ENCODE measurements around the gene DOP1A. TPM values are rescaled to one million over a fixed set of nuclear protein-coding genes. Genes with fewer than 3 reads are reported as not detected.
"Not testable (repeated sequence)": the region's sequence is repeated elsewhere in the genome, so short reads cannot be mapped to it uniquely, and the experiment has no call there.

DOP1A gene
- total RNA-seq, 1 experiment from 2014 or later: 8.2 TPM

DNA sequence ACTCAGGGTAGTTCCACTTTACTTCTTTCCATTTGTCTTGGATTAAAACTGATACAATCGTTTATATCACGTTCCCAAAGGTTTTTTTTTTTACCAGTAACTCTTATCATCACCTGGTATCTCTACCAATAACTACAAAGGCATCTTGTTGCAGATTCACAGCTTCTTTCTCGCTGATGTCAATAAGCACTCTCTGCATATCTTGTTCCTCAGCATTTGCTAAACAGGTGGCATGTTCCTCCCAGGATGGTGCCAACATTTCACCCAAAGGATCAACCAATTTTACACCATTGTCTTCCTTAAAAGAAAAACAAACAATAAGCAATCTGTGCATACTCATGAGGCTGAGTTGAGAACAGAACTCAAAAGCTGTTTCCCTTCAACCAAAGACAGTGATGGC is 121.0 kb downstream of the DOP1A start:
- in situ Hi-C loops (cut with HindIII; ENCODE audit: low sequenced_read_pairs): no loop called here
- no peak for DNase-seq (ENCODE audit: low spot score)

DNA sequence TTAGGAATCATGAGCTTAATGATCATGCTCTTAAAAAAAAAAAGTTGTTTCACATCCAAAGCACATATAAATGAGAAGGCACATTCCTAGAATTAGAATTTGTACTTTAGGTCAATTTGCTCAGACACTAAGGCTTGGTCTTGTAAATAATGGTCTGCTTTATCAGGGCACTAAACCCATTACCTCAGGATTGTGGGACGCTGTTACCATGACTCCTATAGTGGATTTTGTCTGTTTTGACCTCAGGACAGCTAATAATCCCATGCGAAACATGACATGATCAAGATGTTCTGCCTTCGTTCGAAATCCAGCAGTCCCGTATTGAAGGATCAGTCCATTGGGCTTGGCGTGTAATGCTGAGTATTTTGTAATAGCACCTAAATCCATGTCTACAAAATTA is 123.2 kb downstream of the DOP1A start:
- in situ Hi-C loops (cut with HindIII; ENCODE audit: low sequenced_read_pairs): no loop called here
- no peak for DNase-seq (ENCODE audit: low spot score)

DNA sequence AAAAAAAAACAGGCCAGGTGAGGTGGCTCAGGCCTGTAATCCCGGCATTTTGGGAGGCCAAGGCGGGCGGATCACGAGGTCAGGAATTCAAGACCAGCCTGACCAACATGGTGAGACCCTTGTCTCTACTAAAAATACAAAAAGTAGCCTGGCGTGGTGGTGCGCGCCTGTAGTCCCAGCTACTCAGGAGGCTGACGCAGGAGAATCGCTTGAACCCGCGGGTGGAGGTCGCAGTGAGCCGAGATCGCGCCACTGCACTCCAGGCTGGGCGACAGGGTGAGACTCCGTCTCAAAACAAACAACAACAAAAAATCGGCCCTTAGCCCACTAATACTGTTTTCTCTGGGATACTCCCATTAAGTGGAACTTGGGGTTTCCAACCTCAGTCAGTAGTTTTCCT is 124.5 kb downstream of the DOP1A start:
- DNase-seq (ENCODE audit: low spot score); in situ Hi-C loops (cut with HindIII; ENCODE audit: low sequenced_read_pairs): not testable (repeated sequence)

DNA sequence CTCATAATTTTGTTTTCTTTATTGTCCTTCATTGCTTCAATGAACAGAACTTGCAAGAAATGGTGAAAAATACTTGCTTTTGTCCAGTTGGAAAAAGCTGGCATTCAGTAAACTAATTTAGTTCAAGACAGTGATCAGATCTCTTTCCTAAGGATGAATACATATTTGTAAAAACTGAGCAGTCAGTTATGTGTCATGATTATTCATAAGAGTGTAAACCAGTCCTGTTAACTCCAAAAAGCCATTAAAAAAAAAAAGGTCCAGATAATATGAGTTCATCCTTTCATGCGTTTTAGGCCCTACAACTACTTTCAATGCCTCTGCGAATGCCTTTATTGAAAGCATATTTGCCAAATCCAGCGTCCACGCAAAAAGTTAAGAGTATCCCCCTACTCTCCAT is 125.0 kb downstream of the DOP1A start:
- in situ Hi-C loops (cut with HindIII; ENCODE audit: low sequenced_read_pairs): no loop called here
- no peak for DNase-seq (ENCODE audit: low spot score)

GRCh38 chr6:83192871-83193746 is 125.6 kb downstream of the DOP1A start, which contains the start of the genes PGM3 and RWDD2A:
Gene PGM3, minus strand, starts transcription at chr6:83193265. Its CDS starts 2,253 bp downstream, at chr6:83191012.
Gene RWDD2A, plus strand, starts transcription at chr6:83193357. Its CDS starts 1,095 bp downstream, at chr6:83194452.
- in situ Hi-C loops (cut with HindIII; ENCODE audit: low sequenced_read_pairs): no loop called here
- DNase-seq (ENCODE audit: low spot score): peak; percentile 91

DNA sequence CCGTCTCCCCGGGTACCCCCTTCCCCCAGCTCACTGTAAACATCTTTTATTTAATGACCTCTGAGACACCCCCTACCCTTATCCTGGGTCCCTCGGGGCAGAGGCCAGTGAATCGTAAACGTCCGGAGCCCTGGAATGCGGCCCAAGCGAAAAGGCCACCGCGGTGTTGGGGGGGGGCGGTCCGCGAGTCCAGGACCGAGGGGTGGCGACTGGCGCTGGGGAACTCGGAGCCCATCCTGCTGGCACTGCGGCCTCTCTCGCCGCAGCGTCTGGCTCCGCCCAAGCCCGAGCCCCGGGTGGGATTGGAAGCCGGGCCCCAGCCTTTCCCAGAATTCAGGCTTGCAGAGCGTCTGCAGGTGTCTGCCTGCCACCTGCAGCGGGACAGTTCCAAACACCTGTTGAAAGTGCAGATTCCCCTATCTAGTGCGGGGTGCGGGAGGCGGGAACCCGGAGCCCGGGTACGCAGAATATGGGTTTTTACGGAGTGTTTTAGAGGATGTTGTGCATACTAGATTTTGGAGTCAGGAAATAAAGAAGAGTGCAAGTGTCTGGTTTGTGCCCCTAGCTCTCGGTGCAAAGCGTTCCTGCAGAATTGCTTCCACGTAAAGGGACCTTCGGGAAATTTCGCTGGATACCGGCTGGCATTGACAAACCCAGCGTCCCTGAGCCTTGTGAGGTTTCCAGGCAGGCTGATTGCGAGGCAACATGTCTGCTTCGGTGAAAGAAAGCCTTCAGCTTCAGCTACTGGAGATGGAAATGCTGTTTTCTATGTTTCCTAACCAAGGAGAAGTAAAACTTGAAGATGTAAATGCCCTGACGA is 126.5 kb downstream of the DOP1A start:
- in situ Hi-C loops (cut with HindIII; ENCODE audit: low sequenced_read_pairs): no loop called here
- DNase-seq (ENCODE audit: low spot score): peak; percentile 76

- DNase-seq (ENCODE audit: low spot score): no peak
These were observed 131.2 kb downstream of the DOP1A start for GRCh38 chr6:83198486-83199172.

DNA sequence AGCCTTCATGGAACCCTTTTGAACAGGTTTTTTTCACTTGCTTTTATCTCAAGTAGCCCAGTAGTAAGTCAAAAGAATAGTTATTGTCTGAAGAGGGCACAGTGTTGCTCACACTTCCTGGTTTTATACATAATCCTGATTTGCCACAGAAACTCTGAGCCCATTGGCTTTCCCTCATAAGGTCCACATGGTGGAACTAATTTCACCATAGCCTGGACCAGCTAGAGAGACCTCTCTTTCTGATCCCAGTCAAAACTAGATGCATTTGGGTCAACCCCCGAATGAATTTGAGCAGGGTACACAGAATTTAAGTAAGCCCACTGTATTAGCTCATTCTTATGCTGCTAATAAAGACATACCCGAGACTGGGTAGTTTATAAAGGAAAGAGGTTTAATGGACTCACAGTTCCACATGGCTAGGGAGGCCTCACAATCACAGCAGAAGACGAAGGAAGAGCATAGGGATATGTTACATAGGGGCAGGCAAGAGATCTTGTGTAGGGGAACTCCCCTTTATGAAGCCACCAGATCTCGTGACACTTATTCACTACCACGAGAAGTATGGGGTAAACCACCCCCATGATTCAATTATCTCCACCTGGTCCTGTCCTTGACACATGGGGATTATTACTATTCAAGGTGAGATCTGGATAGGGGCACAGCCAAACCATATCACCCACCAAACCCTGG is 131.8 kb downstream of the DOP1A start:
- no peak for DNase-seq (ENCODE audit: low spot score)
- in situ Hi-C loops (cut with HindIII; ENCODE audit: low sequenced_read_pairs): no loop called here

More at GRCh38 chr6:83198486-83199172, 131.2 kb downstream of the DOP1A start:
- in situ Hi-C loops (cut with HindIII; ENCODE audit: low sequenced_read_pairs): no loop called here

DNA sequence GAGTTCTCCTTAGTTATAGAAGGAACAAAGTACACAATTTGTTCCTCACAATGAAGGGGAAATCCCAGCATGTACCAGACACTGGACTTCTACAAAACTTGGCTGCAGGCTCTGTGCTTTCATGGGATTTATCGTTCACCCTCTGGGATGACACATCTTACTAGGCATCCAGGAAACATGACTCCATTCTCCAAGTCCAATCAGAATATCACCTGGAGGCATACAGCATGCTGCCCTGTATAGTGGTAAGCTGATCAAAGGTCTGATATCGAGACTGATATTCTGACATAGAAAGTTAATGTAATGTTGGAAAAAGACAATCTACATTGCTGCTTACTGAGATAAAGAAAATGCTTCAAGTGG is 132.4 kb downstream of the DOP1A start:
- in situ Hi-C loops (cut with HindIII; ENCODE audit: low sequenced_read_pairs): loop anchor here (25.0 kb wide), 1 partner anchor 312 kb away; the partner anchor contains the start of gene PRSS35
- DNase-seq (ENCODE audit: low spot score): no peak

GRCh38 chr6:83202031-83202430 is 134.6 kb downstream of the DOP1A start:
- in situ Hi-C loops (cut with HindIII; ENCODE audit: low sequenced_read_pairs): loop anchor here (25.0 kb wide), 1 partner anchor 310 kb away; the partner anchor contains the start of gene PRSS35

GRCh38 chr6:83215131-83216047 is 147.9 kb downstream of the DOP1A start:
- in situ Hi-C loops (cut with HindIII; ENCODE audit: low sequenced_read_pairs): loop anchor here (25.0 kb wide), 1 partner anchor 297 kb away; the partner anchor contains the start of gene PRSS35
- DNase-seq (ENCODE audit: low spot score): peak; percentile 90

More at GRCh38 chr6:83202031-83202430, 134.6 kb downstream of the DOP1A start:
- no peak for DNase-seq (ENCODE audit: low spot score)

DNA sequence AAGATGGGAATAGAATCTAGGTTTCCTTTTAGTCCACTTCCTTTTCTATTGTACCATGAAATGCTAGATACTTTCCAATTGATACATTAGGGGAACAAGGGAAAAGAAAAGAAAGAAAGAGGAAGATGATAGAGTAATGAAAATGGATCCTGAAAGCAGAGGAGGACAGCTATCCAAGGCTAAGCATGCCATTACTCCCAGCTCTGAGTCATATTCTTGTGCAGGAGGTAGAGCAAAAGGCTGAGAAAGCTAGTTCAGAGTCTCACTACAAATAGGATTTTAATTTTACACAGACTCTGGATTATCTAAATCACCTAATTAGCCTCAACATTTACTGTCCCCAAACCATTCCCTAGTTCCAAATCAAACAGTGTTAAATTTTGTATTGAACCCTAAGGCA is 149.3 kb downstream of the DOP1A start:
- DNase-seq (ENCODE audit: low spot score): no peak
- in situ Hi-C loops (cut with HindIII; ENCODE audit: low sequenced_read_pairs): loop anchor here (25.0 kb wide), 1 partner anchor 295 kb away; the partner anchor contains the start of gene PRSS35

Other genes with a start within 250 kb of the DOP1A start
- 11.3 and 13.8 TPM in 2 replicates for gene UBE3D, start 1.8 kb upstream of the DOP1A start, total RNA-seq (2014; rRNA removed; shearing (Covaris generic))
- 23.1 and 51.9 TPM in 2 replicates for gene PGM3, start 125.6 kb downstream of the DOP1A start, total RNA-seq (2014; rRNA removed; shearing (Covaris generic))
- 3.9 and 5.5 TPM in 2 replicates for gene RWDD2A, start 125.7 kb downstream of the DOP1A start, total RNA-seq (2014; rRNA removed; shearing (Covaris generic))